Peyer's patch (tissue), 4 donors: Measurements from ENCODE around the gene SZT2.

Source experiments
- POLR2A ChIP-seq, 2 donors: fragments of 450-650 bp; IDR thresholded peaks; one replicate each; pipeline ENCODE4 v1.5.1; 2017; ENCODE audit warnings: antibody characterized with exemption in 2 of 2, mild to moderate bottlenecking in 2 of 2, moderate library complexity in 2 of 2
- TF ChIP-seq, protein P1 (sequence below), 6 experiments: fragments of 450-650 bp in 4 of 6; fragments of 200-600 bp in 2 of 6; sonication (generic) in 1 of 6; IDR thresholded peaks; one replicate each; pipeline ENCODE4 v1.5.1; 2017 to 2019; ENCODE audit warnings: antibody characterized with exemption in 6 of 6, mild to moderate bottlenecking in 3 of 6, moderate library complexity in 1 of 6

DNA sequence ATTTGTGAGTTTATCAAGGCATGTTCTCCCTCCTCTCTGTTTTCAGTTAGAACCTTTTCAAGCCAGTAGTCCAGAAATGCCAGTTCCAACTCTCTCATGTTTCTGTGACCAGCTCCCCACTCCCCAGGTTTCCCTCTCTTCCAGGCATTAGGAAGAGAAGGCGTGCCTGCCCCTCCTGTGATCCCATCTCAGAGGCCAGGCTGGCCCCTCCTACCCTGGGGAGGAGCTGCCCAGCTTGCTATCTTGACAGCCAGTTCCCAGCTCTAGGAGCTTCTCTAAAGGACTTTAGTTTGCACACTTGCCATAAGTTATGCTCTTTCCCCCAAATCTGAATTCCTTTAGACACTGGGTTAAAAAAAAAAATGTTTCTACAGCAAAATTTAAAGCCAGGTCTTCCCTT, 55.1 kb downstream of the SZT2 start:
- no peak for TF ChIP-seq POLR2A (IDR thresholded peaks at IDR 0.05)
- TF ChIP-seq, protein P1, sequence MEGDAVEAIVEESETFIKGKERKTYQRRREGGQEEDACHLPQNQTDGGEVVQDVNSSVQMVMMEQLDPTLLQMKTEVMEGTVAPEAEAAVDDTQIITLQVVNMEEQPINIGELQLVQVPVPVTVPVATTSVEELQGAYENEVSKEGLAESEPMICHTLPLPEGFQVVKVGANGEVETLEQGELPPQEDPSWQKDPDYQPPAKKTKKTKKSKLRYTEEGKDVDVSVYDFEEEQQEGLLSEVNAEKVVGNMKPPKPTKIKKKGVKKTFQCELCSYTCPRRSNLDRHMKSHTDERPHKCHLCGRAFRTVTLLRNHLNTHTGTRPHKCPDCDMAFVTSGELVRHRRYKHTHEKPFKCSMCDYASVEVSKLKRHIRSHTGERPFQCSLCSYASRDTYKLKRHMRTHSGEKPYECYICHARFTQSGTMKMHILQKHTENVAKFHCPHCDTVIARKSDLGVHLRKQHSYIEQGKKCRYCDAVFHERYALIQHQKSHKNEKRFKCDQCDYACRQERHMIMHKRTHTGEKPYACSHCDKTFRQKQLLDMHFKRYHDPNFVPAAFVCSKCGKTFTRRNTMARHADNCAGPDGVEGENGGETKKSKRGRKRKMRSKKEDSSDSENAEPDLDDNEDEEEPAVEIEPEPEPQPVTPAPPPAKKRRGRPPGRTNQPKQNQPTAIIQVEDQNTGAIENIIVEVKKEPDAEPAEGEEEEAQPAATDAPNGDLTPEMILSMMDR (IDR thresholded peaks at IDR 0.05) = no peak
